ENCODE results near the gene CHPF. TPM values are rescaled to one million over a fixed set of nuclear protein-coding genes. Genes with fewer than 3 reads are reported as not detected.

The CHPF gene
- total RNA-seq, 1 experiment from 2014 or later: 53.9 TPM

DNA sequence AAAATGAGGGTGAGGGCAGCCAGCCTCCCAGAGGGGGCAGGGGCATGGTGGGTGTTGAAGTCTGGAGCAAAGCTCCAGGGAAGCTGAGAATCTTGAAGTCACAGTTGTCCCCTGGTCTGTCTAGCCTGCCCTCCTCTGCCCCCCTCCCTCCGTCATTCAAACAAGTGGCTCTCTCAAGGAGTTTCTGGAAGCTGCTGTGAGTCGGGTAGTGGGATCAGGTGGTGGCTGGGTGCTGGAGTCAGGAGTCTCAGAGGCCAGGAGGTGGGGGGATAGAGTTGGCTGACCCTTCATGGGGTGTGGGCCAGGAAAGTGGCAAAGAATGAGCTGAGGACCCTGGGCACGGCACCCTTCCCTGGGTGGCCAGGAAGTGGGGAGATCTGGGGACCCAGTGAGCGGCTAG, 29.8 kb downstream of the CHPF start:
- DNase-seq (ENCODE audit: low spot score): no peak

DNA sequence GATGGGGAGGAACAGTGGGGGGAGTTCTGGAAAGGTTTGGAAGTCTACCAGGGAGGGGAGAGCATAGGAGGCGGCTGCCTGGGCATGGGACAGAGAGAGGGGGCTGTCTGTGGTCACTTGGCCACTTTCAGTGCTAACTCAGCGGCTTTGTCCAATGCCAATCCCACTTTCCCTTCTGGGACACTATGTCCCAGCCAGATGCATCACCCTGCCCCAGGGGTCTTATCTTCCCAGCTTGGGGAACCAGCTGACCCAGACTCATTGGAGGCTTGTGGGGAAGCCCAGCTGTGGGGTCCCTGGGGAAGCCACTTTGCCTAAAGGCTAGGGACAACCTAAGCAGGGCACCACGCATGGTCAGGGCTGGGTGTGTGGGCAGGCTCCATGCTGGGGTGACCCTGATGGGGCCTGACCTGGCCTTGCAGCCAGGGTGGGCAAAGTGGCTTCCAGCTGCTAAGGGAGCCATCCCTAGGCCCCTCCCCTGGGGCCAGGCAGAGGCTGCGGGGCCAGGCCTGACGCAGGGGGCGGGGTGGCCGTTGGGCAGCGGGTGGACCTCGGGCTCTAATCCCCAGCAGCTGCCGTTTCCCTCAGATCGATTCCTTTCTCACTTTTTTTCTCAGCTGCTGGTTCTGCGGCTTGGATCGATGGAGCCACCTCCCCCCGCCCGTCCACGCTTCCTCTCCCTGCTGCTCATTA, 30.9 kb downstream of the CHPF start:
- DNase-seq (ENCODE audit: low spot score): no peak

- DNase-seq (ENCODE audit: low spot score): no peak
Observed at GRCh38 chr2:219511547-219512325, 31.9 kb downstream of the CHPF start.

DNA sequence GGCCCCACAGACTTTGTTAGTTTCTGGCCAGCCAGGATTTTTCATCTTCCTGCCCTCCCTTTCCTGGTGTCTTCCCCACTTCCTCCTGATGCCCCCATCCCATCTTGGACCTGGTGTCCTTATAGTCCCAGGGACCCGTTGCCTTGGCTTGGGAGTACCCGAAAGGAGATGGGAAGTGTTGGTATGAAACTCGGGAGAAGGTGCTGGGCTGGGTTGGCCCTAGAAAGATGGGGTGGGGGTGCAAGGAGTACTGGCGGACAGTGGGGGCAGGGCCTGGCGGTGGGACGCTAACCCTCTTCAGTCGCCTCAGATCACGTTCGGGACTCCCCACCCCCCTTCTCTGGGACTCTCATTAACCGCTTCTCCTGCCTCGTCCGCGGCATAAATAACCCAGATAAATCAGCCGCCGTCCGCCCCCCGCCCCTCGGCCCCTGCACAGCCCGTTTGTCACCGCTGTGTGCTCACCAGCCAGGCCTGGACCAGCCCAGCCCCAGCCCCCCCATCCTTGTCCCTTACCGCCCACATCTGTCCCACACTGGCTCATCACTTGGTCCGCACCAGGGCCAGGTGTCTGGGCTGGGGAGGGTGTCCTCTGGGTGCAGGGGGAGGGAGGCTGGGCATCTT, 33.0 kb downstream of the CHPF start:
- no peak for DNase-seq (ENCODE audit: low spot score)

DNA sequence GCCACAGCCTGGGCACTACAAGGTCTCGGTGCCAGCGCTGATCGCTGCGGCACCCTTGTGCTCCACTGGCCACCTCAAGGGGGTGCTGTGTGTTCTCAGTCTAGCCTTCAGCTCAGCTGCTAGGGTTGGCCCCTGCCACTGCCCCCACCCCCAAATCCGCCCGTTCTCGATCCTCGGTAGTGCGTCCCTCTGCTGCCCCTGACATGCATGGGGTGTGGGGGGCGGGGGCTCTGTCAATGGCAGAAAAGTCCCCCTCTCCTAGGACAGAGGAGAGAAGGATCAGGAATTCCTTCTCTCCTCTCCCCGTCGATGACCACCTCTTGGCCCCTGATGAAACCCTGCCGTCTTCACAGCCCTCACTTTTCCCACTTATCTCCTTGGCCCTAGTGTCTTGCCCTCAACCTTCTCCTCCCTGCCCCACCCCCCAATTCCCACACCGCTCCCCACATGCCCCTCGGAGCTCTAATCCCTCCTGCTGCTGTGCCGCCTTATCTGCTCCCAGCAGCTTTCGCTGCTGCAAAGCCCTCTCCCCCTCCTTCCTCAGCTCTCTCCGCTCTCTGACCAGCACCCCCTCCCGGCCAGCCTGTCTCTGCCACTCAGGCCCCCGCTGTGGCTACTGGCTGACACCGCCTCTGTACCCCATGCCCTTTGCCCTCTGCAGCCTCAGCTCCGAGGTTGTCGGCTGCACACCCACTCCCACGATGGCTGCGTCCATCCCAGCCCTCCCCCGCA, 33.7 kb downstream of the CHPF start:
- peak; percentile 31 for DNase-seq (ENCODE audit: low spot score)

DNA sequence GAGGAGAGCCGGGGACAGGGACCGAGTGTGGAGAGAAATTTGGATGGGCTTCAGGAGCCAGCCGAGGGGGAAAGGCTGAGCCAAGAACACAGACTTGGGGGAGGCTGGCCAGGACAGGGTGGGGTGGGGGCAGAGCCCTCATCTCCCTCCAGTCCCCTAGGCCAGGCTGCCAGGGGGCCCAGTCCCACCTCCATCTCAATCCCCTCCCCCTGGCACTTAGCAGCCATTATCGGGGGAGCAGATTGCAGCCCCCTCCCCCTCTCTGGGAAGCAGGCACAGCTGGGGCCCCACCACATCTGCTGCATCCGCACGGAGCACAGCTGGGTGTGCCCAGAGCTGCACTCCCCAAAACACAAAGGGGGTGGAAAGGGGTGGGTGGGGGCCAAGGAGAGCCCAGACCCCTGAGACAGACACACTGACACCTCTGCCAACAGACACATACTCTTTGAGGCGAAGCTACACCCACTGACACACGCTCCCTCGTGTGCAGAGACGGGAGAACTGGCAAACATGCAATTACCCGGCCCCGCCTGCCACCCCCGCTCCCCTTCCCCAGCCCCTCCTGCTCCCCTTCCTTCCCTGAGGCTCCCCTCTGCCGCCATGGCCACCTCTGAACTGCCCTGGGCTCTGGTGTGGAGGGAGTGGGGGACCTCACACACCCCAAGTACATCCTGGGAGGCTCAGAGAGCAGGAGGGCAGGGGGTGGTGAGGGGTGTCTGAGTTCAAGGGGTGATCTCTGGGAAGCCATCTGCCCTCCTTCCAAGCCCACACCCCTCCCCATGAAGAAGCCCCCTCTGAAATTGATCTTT, 34.4 kb downstream of the CHPF start:
- DNase-seq (ENCODE audit: low spot score): no peak

DNA sequence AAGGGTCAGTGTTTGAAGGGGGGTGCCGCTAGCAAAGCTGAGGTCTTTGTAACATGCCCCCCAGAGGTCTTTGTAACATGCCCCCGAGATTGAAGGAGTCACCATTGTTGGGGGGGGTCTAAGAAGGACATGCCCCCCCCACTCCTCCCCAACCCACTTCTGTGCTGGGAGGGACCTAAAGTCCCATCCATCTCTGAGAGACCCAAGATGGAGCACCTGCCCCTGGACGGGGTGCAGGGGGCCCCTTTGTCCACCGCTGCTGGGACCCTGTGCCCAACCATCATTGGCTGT, 35.2 kb downstream of the CHPF start:
- no peak for DNase-seq (ENCODE audit: low spot score)

- DNase-seq (ENCODE audit: low spot score): no peak
Observed at GRCh38 chr2:219507581-219508443, 35.8 kb downstream of the CHPF start.

- no peak for DNase-seq (ENCODE audit: low spot score)
Observed at GRCh38 chr2:219506802-219507526, 36.6 kb downstream of the CHPF start.

- DNase-seq (ENCODE audit: low spot score): no peak
Observed at GRCh38 chr2:219506153-219506801, 37.3 kb downstream of the CHPF start.

DNA sequence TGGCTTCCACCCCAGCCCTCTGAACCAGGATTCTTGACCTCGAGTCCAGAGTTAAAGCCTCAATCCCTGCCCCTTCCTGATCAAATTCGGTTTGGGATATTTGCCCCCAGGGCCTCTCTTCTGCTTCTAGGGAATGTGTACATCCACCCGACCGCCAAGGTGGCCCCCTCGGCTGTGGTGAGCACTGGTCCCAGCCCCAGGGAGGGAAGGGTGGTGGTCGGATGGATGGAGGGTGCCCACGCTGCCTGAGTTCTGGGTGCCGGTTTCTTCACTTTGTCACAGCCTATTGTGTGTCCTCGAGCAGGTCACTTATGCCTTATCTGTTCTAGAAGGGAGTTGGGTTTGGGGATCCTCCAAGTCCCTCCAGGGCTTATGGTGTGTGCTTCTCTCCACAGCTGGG, 38.0 kb downstream of the CHPF start:
- no peak for DNase-seq (ENCODE audit: low spot score)

GRCh38 chr2:219502618-219503017, 41.0 kb downstream of the CHPF start:
- DNase-seq (ENCODE audit: low spot score): no peak

GRCh38 chr2:219501849-219502248, 41.8 kb downstream of the CHPF start:
- DNase-seq (ENCODE audit: low spot score): no peak

GRCh38 chr2:219500135-219500534, 43.5 kb downstream of the CHPF start:
- DNase-seq (ENCODE audit: low spot score): peak; percentile 21

- no peak for DNase-seq (ENCODE audit: low spot score)
Observed at GRCh38 chr2:219499555-219499954, 44.1 kb downstream of the CHPF start.

- DNase-seq (ENCODE audit: low spot score): no peak
Observed at GRCh38 chr2:219499058-219499307, 44.6 kb downstream of the CHPF start.

DNA sequence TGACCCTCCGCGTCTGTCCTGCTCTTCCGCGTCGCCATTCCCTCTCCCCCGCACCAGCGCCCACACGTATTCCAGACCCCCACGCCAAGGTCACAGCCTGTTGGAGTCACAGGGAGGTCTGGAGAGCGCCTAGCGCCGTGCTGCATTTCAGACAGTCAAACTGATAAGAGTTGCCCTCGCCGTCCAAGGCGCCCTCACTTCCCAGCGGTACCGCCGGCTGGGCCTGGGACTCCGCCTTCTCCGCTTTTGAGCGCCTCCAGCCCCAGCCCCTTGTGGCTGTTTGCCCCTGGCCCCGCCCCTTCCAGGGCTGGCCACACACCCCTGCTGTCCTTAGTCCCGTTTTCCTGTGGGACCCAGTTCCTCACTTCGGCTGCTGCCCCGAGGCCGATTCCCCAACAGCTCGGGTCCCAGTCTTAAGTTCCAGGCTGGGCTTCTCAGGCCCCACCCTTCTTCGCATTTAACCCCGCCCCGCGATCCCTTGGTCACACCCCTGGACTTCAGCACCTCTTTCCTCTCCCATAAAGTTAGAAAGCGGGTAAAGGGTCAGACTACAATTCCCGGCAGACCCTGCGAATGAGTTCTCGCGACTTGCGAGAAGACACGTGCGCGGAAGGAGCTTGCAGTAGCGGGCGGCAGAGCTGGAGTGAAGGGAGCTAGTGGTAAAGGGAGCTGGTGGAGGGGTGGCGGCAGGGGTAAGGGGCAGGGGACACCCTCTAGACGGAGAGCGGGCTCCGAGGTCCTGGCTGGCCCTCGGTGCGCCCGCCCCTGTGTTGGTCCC, 45.1 kb downstream of the CHPF start, which contains the start of gene GMPPA:
Gene GMPPA, plus strand, starts transcription at position 612 of the 778 bp plus-strand sequence. CDS start 1,085 bp downstream, outside the sequence.
- DNase-seq (ENCODE audit: low spot score): peak; percentile 97

DNA sequence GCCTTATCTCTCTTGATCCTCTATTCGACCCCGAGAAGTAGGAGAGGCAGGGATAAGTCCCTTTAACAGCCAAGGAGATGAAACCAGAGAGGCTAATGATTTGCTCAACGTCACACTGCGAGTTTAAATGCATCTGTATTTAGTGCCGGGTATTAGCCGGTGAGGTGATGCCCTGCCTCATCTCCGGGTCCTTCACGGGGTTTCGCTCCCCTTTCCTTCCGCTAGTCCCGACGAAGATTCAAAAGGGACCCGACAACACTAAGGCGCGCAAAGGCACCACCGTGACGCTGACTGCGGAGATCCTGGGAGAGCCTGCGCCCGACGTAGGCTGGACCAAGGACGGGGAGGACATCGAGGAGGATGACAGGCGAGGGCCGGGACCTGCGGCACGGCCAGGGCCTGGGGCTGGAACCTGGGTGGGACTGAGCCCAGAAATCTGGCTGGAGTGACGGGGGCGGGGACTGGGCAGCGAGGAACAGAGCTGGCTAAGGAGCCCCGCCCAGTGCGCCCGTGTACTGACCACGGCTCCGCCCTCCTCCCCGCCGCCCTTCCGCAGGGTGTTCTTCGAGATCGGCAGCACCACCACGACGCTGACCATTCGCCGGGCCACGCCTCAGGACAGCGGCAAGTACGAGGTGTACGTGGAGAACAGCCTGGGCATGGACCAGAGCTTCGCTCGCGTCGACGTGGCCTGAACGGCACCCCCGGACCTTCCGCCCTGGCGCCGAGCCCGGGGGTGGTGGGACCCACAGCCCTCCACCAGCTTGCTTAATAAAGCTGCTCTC, 45.9 kb downstream of the CHPF start:
- DNase-seq (ENCODE audit: low spot score): peak; percentile 72

Measured in H4 (cell line).